Endothelial cell of umbilical vein (primary cell): ENCODE results near the gene OR2C3. TPM values are rescaled to one million over a fixed set of nuclear protein-coding genes. Genes with fewer than 3 reads are reported as not detected.
"Not testable (repeated sequence)": the region's sequence is repeated elsewhere in the genome, so short reads cannot be mapped to it uniquely, and the experiment has no call there.

Experiments
- BruUV-seq: library from RNA; stranded (reverse); fragments of 400-500 nt; replicated peaks from 2 replicates; lab custom pipeline; 2021; lab: Mats Ljungman, UMichigan
- CTCF ChIA-PET: fragments of 300-600, 350-600 bp; sonication (Branson Sonifier 250); formaldehyde crosslinking; loops from one replicate; lab custom pipeline; 2021; ENCODE audit warnings: antibody characterized with exemption, inconsistent platforms; lab: Charles Lee
- POLR2A ChIA-PET: fragments of 300-600, 350-600 bp; sonication (Branson Sonifier 250); formaldehyde crosslinking; loops from one replicate; lab custom pipeline; 2021; ENCODE audit warnings: antibody characterized with exemption, inconsistent platforms; lab: Charles Lee
- DNase-seq: peaks from one replicate; pipeline ENCODE4 v3.0.0-alpha.2; 2011; ENCODE audit warnings: low read depth, low spot score
- FAIRE-seq: peaks from 2 replicates; lab custom pipeline; 2011; peaks lifted over from hg19 to GRCh38; lab: Jason Lieb, UNC
- H2AFZ ChIP-seq: 2 replicates; pipeline ENCODE4 v1.6.0; 2012; ENCODE audit warnings: low read depth, low read length, control low read depth, inconsistent platforms
- H3K27ac ChIP-seq: 2 replicates; pipeline ENCODE4 v1.5.1; 2011; ENCODE audit warnings: low read depth, mild to moderate bottlenecking, control low read depth, low read length, moderate library complexity; ENCODE audit not compliant: insufficient read depth
- H3K27me3 ChIP-seq, 2 experiments: 2 replicates each; pipeline versions ENCODE4 v1.6.0 to v1.6.1; 2011; ENCODE audit warnings: low read length in 2 of 2, mixed read lengths in 1 of 2; ENCODE audit not compliant: control insufficient read depth in 2 of 2, insufficient read depth in 2 of 2
- H3K36me3 ChIP-seq, 2 experiments: 2 replicates in 1 of 2; 3 replicates in 1 of 2; pipeline ENCODE4 v1.5.1; 2011; ENCODE audit warnings: low read length in 2 of 2, mild to moderate bottlenecking in 1 of 2, moderate library complexity in 1 of 2; ENCODE audit not compliant: control insufficient read depth in 2 of 2, insufficient read depth in 2 of 2; ENCODE audit errors: extremely low read depth in 1 of 2
- H3K4me1 ChIP-seq: 3 replicates; pipeline ENCODE4 v1.5.1; 2011; ENCODE audit warnings: mild to moderate bottlenecking, low read length; ENCODE audit not compliant: control insufficient read depth, insufficient read depth; ENCODE audit errors: extremely low read depth
- H3K4me2 ChIP-seq: 2 replicates; pipeline ENCODE4 v1.6.1; 2011; ENCODE audit warnings: low read length, control low read depth, mixed read lengths; ENCODE audit not compliant: insufficient read depth
- H3K4me3 ChIP-seq, 3 experiments: fragments of 200-600 bp in 1 of 3; sonication (generic), shearing (Covaris generic) in 1 of 3; replicated peaks in 1 of 3; 2 replicates each; pipeline ENCODE4 v1.5.1; 2011 to 2016; ENCODE audit warnings: control low read depth in 3 of 3, low read length in 3 of 3, mild to moderate bottlenecking in 2 of 3, inconsistent platforms in 1 of 3, low read depth in 1 of 3, moderate library complexity in 1 of 3; ENCODE audit not compliant: insufficient read depth in 1 of 3
- H3K79me2 ChIP-seq: 2 replicates; pipeline ENCODE4 v1.6.0; 2012; ENCODE audit warnings: low read length, inconsistent platforms; ENCODE audit not compliant: control insufficient read depth, insufficient read depth
- H3K9ac ChIP-seq: replicated peaks from 2 replicates; pipeline ENCODE3; 2011; ENCODE audit warnings: low read length, control low read depth; ENCODE audit not compliant: insufficient read depth; ENCODE audit errors: extremely low read depth
- H3K9me1 ChIP-seq: replicated peaks from 3 replicates; pipeline ENCODE4 v1.6.0; 2011; ENCODE audit warnings: mild to moderate bottlenecking, low read length; ENCODE audit not compliant: control insufficient read depth, insufficient read depth; ENCODE audit errors: extremely low read depth
- H3K9me3 ChIP-seq: replicated peaks from 2 replicates; pipeline ENCODE4 v1.5.1; 2012; ENCODE audit warnings: low read length, inconsistent platforms; ENCODE audit not compliant: control insufficient read depth, insufficient read depth
- H4K20me1 ChIP-seq: replicated peaks from 2 replicates; pipeline ENCODE3; 2011; ENCODE audit warnings: mild to moderate bottlenecking, low read length; ENCODE audit not compliant: control insufficient read depth, insufficient read depth; ENCODE audit errors: extremely low read depth
- EZH2 ChIP-seq: IDR thresholded peaks from 2 replicates; pipeline ENCODE4 v1.6.1; 2012; ENCODE audit warnings: borderline replicate concordance, low read depth, mild to moderate bottlenecking, moderate library complexity, low read length, inconsistent platforms; ENCODE audit not compliant: severe bottlenecking
- FOS ChIP-seq: IDR thresholded peaks from 2 replicates; pipeline ENCODE4 v1.6.1; 2011; ENCODE audit warnings: mild to moderate bottlenecking, low read length, moderate library complexity, borderline replicate concordance; ENCODE audit not compliant: insufficient read depth
- GATA2 ChIP-seq: IDR thresholded peaks from 2 replicates; pipeline ENCODE4 v1.7.0; 2011; ENCODE audit warnings: low read depth, mild to moderate bottlenecking, moderate library complexity, mixed read lengths, low read length; ENCODE audit not compliant: insufficient read length, insufficient read depth
- JUN ChIP-seq: IDR thresholded peaks from 2 replicates; pipeline ENCODE4 v1.6.1; 2011; ENCODE audit warnings: borderline replicate concordance, low read depth; ENCODE audit not compliant: insufficient read length, insufficient read depth
- MYC ChIP-seq: IDR thresholded peaks from one replicate; pipeline ENCODE4 v1.6.1; 2011; ENCODE audit warnings: mild to moderate bottlenecking, low read depth, low read length
- POLR2A ChIP-seq: IDR thresholded peaks from 2 replicates; pipeline ENCODE4 v1.6.1; 2012; ENCODE audit warnings: low read depth, mild to moderate bottlenecking, control low read depth, low read length
- POLR2AphosphoS5 ChIP-seq: IDR thresholded peaks from 2 replicates; pipeline ENCODE4 v1.6.1; 2012; ENCODE audit warnings: low read depth, mild to moderate bottlenecking, control low read depth, low read length, moderate library complexity; ENCODE audit not compliant: insufficient read depth
- dilution Hi-C: fragments of 300-500 bp; cut with MboI; formaldehyde crosslinking; loops from one replicate; pipeline ENCODE4 v1.15.0; 2019; ENCODE audit warnings: low sequenced_read_pairs; ENCODE audit not compliant: extremely low pct_ligation_motif_present
- intact Hi-C: fragments of 100-400 bp; cut with micrococcal nuclease; formaldehyde crosslinking; loops from one replicate; pipeline ENCODE4 v1.10.0; 2022
- polyA plus RNA-seq, 4 experiments: library from polyadenylated mRNA; depleted of rRNA in 3 of 4; stranded (reverse) in 3 of 4; unstranded in 1 of 4; fragments of >200 nt; gene quantifications; 2 replicates each; pipeline versions ENCODE4 v1.2.1 to v1.2.3, GENCODE V29; 2011 to 2012; ENCODE audit warnings: missing spikeins in 1 of 4
- total RNA-seq: library from RNA; stranded (reverse); gene quantifications from 2 replicates; pipeline ENCODE4 v1.2.3, GENCODE V29; 2021
- TF ChIP-seq, protein P1 (sequence below): IDR thresholded peaks from 2 replicates; pipeline ENCODE4 v1.6.1; 2011; ENCODE audit not compliant: insufficient read depth, insufficient read length
- TF ChIP-seq, protein P2 (sequence below), 2 donors: IDR thresholded peaks; 1 replicate in 1 of 2; 2 replicates in 1 of 2; pipeline ENCODE4 v1.5.1; 2011; ENCODE audit warnings: low read length in 2 of 2, mild to moderate bottlenecking in 2 of 2, moderate library complexity in 2 of 2, control low read depth in 1 of 2, inconsistent platforms in 1 of 2, low read depth in 1 of 2; ENCODE audit not compliant: insufficient read depth in 1 of 2; ENCODE audit errors: extremely low read depth in 1 of 2

The OR2C3 gene
- total and polyA plus RNA-seq, 2 donors (not counting 3 experiments of a cell fraction or from before 2014, with no cell fraction given), result not detected

DNA sequence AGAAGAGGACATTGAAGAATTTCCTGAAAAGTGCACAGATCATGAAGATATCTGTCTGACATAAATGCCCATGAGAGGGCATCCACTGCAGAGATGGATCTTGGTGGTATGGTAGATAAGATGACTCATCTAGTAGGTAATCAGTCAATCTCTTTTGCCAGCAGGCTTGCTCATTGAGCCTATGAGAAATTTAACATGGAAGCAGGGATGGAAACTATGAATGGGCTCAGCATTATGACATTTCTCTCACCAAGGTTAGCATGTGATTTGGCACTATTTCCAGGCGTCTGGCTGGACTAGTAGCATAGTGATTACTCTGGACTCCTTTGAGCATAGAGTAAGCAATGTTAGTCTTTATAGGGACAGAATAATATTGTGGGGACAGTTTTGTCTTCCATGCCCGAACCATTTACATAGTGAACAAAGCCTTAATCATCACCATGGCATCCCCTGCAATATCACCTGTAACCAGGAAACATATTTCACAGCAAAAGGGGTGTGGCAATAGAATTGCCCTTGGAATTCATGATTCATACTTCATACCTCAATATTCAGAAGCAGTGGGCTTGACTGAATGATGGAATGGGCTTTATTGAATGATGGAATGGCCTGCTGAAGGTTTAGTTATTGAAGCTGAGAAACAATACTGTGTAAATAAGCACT lies 7.3 kb downstream of the OR2C3 start:
- Histone ChIP-seq H3K9me3 (peaks cover 4% of the 10 kb centered on the region), H3K4me3 (no peak overlapping the region), H3K79me2 (no peaks in the 10 kb centered on the region), H3K9ac (no peak overlapping the region), H3K27ac (no peak overlapping the region), H3K27me3 (no peaks in the 10 kb centered on the region), H3K4me2 (no peak overlapping the region), H3K9me1 (no peaks in the 10 kb centered on the region), H2AFZ (no peak overlapping the region), H3K4me1 (no peaks in the 10 kb centered on the region), H4K20me1 (no peaks in the 10 kb centered on the region), H3K36me3 (no peaks in the 10 kb centered on the region)
- FAIRE-seq (no peak), DNase-seq (no peak)
- no TSS peak for BruUV-seq
- CTCF ChIA-PET, result no interaction called here
- POLR2A ChIA-PET, result no interaction called here
- TF ChIP-seq, protein P1, sequence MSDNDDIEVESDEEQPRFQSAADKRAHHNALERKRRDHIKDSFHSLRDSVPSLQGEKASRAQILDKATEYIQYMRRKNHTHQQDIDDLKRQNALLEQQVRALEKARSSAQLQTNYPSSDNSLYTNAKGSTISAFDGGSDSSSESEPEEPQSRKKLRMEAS, result no peak
- TF ChIP-seq MYC, result no peak
- TF ChIP-seq POLR2AphosphoS5, result no peak
- TF ChIP-seq POLR2A, result no peak
- TF ChIP-seq JUN, result no peak
- no peak for TF ChIP-seq GATA2
- TF ChIP-seq FOS, result no peak
- TF ChIP-seq, protein P2, sequence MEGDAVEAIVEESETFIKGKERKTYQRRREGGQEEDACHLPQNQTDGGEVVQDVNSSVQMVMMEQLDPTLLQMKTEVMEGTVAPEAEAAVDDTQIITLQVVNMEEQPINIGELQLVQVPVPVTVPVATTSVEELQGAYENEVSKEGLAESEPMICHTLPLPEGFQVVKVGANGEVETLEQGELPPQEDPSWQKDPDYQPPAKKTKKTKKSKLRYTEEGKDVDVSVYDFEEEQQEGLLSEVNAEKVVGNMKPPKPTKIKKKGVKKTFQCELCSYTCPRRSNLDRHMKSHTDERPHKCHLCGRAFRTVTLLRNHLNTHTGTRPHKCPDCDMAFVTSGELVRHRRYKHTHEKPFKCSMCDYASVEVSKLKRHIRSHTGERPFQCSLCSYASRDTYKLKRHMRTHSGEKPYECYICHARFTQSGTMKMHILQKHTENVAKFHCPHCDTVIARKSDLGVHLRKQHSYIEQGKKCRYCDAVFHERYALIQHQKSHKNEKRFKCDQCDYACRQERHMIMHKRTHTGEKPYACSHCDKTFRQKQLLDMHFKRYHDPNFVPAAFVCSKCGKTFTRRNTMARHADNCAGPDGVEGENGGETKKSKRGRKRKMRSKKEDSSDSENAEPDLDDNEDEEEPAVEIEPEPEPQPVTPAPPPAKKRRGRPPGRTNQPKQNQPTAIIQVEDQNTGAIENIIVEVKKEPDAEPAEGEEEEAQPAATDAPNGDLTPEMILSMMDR (IDR thresholded peaks at IDR 0.05; ENCODE audit: extremely low read depth in 1 of 2, insufficient read depth in 1 of 2, low read depth in 1 of 2, low read length in 2 of 2), result no peak
- TF ChIP-seq EZH2, result no peak
- intact Hi-C loops, result no loop called here
- dilution Hi-C loops, result no loop called here

DNA sequence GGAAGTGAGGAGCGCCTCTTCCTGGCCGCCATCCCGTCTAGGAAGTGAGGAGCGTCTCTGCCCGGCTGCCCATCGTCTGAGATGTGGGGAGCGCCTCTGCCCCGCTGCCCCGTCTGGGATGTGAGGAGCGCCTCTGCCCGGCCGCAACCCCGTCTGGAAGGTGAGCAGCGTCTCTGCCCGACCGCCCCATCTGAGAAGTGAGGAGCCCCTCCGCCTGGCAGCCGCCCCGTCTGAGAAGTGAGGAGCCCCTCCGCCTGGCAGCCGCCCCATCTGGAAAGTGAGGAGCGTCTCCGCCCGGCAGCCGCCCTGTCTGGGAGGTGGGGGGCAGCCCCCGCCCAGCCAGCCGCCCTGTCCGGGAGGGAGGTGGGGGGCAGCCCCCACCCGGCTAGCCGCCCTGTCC lies 14.4 kb downstream of the OR2C3 start:
- H4K20me1 ChIP-seq, intact Hi-C loops, DNase-seq, POLR2A ChIA-PET, H3K27ac ChIP-seq, CTCF ChIA-PET, FAIRE-seq, H3K79me2 ChIP-seq, H3K4me1 ChIP-seq, BruUV-seq, H3K9me3 ChIP-seq, H3K9me1 ChIP-seq, H3K27me3 ChIP-seq, H3K4me3 ChIP-seq, H2AFZ ChIP-seq, dilution Hi-C loops, H3K9ac ChIP-seq, H3K36me3 ChIP-seq, H3K4me2 ChIP-seq: not testable (repeated sequence)
